Measurements from ENCODE around the gene MAPK13.
"Not testable (repeated sequence)": the region's sequence is repeated elsewhere in the genome, so short reads cannot be mapped to it uniquely, and the experiment has no call there.

MAPK13 gene

DNA sequence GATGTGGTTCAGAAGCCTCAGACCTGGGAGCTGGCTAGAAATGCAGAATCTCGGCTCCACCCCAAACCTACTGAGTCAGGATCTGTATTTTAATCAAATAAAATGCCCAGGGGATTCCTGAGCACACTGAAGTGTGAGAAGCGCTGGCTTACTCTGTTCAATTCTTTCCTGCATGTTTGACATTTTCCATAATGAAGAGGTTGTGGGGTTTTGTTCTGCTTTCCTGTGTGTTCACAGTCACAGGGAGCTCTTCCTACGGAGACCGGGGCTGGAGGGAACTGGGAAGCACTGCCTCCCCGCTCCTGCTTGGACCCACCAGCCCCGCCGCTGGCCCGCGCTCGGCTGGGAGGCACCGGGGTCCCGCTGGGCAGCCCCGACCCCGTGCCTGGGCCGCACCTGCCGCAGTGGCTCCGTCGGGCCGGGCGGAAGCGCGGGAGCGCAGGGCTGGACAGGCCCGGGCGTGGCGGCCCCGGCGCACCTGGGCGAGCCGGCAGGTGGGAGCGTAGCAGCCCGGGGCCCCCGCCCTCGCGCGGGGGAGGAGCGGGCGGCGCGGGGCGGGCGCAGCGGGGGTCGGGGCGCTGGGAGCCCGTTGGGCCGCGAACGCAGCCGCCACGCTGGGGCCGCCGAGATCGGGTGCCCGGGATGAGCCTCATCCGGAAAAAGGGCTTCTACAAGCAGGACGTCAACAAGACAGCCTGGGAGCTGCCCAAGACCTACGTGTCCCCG is at the start of gene MAPK13:
MAPK13 (plus strand) TSS at position 573 of the 726 bp plus-strand sequence; CDS start at position 643, 70 bp downstream.
- peak; percentile 76 for DNase-seq

DNA sequence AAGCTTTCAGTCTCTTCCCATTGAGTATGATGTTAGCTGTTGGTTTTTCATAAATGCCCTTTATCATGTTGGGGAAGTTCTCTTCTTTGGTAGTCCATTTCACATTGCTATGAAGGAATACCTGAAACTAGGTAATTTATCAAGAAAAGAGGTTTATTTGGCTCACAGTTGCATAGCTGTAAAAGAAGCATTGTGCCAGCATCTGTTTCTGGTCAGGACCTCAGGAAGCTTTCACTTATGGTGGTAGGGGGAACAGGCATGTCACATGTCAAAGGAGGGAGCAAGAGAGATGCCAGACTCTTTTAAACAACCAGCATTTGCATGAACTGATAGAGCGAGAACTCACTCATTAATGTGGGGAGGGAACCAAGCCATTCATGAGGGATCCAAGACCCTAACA is 48.0 kb upstream of the MAPK13 start:
- no peak for DNase-seq

DNA sequence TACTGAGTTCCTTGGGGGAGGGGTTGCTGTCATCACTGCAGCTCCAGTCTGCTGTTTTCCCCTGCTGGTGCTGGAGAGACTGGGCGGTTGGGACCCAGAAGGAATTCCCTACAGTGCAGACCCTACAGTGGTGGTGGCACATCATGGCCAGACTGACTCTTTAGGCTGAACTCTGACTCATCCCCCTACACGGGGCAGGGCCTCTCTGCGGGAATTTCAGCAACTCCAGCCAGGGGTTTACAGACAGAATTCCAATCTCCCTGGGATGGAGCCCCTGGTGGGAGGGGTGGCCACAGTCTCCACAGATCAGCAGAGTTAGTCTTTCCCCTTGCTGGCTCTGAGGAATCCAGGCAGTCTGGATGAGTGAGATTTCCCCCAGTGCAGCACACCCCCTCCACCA is 46.9 kb upstream of the MAPK13 start:
- DNase-seq, result no peak

DNA sequence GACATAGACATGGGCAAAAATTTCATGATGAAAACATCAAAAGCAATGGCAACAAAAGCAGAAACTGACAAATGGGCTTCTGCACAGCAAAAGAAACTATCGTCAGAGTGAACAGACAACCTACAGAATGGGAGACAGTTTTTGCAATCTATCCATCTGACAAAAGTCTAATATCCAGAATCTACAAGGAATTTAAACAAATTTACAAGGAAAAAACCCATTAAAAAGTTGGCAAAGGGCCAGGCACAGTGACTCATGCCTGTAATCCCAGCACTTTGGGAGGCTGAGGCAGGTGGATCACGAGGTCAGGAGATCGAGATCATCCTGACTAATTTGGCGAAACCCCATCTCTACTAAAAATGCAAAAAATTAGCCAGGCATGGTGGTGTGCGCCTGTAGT is 42.1 kb upstream of the MAPK13 start:
- DNase-seq, result not testable (repeated sequence)

DNA sequence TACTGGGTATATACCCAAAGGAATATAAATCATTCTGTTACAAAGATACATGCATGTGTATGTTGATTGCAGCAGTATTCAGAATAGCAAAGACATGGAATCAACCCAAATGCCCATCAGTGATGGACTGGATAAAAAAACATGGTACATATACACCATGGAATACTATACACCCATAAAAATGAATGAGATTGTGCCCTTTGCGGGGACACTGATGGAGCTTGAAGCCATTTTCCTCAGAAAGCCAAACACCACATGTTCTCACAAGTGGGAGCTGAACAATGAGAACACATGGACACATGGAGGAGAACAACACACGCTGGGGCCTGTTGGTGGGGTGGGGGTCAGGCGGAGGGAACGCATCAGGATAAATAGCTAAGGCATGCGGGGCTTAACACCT is 41.3 kb upstream of the MAPK13 start:
- DNase-seq, result no peak

DNA sequence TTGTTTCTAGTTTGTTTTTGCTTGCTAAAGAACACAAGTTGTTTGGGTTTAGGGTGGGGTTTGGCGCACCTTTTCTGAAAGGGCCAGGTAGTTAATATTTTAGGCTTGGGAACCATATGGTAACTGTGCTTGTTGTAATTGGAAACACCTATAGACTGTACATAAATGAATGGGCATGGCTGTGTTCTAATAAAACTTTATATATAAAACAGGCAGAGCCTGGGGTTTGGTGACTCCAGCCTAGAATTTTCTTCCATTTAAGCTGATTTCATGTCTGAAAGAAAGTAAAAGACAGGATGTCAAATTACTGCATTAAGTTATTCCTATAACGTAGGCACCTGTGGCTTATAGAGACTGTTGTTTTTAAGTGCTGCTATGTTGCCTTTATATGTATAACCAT is 36.1 kb upstream of the MAPK13 start:
- DNase-seq, result no peak

DNA sequence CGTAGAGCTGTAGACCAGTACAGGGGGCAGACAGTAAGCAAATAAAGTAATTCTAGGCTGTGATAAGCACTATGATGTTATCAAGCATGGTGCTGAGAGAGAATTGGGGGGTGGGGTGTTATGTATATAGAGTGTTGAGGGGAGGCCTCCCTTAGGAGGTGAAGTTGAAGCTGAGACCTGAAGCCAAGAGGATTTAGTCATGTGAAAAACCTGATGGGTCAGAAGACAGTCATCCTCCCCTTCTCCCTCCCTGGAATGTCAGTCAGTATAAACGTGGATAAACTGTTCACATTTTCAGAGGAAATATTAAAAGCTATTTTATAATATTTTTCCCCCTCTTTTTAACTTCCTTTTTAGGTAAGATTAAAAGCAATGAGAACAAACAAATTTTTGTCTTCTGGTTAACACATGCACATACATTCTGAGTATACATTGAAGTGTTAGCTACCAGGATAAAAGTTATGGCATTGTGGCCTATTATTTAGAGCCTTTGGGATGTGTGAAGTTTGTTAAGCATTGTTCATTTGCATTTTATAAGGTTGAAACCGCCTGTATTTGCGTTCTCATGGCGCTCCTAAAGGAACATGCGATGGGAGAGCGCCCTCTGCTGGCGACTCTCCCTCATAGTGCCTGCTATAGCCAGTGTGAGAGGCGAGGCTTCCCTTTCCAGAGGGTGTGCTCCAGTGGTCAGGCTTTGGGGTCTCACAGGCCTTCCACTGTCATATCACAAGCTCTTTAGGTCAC is 35.4 kb upstream of the MAPK13 start:
- DNase-seq, result peak; percentile 46

DNA sequence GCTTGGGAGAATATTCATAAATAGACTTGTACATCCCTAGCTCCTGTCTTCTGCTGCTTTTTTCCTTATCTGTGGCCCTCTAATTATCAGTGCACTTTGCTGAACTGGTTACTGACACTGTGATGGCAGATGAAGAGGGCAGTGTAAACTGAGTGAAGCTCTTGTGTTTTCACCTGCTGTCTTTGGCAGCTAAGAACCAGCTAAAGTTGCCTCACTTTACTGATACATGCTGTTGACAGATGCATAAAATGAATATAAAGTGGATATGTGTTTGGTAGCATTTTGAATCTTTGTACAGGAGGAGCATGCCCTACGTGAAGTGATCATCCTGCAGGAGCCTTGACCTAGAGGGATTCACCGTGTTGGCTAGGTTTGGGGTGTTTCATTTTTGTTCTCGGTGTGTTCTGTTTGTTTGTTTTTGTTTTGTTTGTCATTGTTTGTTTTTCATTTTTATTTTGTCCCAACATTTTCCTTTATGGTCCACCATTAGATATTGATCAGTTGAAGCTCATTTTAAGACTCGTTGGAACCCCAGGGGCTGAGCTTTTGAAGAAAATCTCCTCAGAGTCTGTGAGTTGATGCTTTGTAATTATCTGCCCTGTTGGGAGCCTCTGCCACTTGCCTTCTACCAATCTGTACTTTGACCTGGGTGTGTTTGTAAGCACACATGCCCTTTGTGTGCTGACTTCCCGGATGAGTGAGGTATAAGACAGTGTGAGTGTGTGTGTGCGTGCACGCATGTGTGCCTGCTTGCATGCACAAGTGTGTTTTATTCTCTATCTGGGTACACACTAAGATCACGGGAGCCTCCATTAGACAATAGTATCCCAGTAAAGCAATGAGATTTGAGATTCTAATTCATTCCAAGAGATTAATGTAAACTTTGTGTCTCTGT is 34.6 kb upstream of the MAPK13 start:
- DNase-seq, result no peak

DNA sequence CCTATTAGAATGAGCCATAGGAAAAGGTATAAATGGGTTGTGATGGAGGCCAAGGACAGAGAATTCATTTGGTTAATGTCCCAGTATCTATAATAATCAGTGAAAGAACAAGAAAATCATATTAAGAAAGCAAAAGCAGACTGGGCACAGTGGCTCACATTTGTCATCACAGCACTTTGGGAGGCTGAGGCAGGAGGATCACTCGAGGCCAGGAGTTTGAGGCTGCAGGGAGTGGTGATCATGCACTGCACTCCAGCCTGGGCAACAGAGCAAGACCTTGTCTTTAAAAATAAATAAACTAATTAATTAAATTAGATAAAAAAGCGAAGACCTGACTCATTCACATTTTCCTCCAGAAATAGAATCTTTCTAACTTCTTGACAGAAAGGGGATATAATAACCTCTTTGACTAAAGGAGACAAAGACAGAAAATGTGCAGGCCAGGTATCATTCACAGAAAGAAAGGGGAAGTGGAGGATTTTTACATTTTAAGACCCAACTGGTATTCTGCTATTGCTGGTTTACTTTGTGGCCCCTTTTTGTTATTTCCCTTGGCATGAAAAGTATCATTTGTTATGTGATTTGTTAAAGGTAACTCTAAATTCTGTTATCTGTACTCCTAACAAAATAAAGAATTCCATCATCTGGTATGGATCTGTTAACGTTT is 31.9 kb upstream of the MAPK13 start:
- DNase-seq, result no peak

DNA sequence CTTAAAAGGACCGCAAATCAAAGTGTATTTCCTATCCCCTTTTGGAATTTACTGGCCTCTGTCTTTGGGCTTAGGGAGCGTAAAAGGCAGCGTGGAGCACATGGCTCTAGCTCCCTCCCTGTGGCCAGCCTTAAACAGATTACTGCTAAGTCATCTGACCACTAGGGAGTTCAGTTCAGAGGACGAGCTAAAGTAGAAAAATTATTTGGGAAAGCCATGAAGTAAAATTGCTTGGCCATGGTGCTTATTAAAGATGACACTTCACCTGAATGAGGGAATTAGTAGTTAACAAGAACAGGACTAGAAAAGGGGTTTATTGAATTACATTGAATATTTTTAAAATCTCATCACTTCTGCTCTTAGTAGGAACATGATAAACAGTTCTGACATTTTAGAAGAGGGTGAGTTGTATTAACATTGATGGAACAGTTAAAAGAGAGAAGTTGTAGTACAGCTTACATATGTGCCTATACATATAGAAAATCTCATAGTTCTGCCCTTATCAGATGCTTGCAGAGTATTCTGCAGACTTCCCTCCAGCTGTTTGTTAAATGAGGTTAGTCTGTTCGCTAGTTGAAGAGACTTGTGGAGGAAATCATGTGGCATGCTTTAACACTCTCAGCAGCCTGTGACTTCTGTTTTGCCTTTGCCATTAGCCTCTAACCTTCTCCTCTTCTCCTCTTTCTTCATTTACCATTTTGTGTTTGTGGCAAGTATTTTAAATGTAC is 31.2 kb upstream of the MAPK13 start:
- DNase-seq, result no peak

DNA sequence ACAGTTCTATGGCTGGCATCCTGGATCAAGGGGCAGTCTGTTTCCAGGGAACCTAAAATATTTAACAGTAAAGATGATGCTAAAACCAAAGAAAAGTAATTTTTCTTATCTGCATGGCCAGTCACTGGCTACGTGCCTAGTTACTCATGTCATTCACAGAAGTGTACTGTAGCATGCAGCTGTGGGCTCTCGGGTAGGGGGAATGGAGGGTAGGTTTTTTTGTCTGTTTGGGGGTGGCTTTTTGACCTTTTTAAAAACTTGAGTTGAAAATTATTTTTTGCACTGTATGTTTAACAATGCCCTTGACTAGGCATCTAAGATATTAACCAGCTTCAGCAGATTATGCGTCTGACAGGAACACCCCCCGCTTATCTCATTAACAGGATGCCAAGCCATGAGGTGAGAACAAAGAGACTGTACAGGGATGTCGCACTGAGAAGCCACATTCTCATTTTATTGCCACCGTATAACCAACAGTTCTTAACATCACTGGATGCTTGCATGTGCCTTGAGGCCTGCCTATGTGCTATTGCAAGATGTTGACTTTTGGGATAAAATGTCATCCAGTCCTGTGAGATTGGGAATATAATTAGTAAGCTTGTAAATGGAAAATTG is 30.3 kb upstream of the MAPK13 start:
- DNase-seq, result no peak

DNA sequence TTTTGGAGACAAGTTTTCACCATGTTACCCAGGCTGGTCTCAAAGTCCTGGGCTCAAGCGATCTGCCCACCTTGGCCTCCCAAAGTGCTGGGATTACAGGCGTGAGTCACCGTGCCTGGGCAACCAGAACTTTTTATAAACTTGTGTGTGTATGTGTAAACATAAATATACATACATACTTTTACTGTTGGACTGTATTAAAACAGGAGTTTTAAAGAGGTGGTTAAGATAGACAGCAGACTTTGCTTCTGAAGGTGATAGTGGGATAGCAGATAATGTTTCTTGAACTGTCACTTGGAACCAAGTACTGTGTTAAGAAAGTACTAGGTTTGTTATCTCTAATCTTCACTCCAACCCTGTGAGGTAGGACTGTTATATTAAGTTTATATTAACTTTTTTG is 28.6 kb upstream of the MAPK13 start:
- DNase-seq, result no peak

DNA sequence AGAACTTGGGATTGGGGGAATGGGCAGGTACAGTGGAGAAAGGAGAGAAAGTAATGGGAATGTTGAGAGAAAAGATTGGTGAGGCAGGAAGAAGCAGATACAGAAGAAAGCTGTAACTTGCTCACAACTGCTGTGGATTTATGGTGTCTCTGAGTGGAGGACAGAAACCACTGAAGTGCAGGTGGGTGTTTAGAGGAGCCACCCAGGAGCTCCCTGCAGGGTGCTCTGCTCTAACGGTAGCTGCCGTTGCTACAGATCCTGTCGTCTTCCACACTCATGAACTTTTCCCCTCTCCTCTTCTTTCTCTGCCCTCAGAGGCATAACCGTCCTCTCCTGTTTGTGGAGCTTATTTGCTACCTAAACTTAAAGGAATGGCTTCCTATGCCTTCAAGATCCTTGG is 27.5 kb upstream of the MAPK13 start:
- DNase-seq, result no peak

DNA sequence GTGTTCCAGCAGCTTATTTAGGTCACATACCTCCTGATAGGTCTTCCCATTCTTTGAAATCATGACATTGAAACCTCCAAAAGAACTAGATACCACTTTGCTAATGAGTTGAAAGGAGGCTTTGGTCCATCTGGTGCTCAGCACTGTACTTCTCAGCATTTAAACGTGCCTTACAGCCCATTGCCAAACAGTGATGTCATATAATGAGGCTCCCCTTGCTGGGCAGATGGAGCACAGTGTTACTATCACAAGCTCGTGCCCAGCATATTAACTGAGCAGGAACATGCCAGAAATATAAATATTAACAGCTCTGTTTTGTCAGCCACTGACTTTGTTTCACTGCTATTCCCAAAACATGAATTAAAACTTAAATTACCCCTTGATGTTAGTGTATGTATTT is 25.5 kb upstream of the MAPK13 start:
- peak; percentile 43 for DNase-seq

DNA sequence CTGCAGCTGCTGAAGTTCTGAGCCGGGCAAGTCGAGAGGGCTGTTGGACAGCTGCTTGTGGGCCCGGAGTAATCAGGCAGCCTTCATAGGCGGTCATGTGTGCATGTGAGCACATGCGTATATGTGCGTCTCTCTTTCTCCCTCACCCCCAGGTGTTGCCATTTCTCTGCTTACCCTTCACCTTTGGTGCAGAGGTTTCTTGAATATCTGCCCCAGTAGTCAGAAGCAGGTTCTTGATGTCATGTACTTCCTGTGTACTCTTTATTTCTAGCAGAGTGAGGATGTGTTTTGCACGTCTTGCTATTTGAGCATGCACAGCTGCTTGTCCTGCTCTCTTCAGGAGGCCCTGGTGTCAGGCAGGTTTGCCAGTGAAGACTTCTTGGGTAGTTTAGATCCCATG is 21.2 kb upstream of the MAPK13 start:
- DNase-seq, result no peak

DNA sequence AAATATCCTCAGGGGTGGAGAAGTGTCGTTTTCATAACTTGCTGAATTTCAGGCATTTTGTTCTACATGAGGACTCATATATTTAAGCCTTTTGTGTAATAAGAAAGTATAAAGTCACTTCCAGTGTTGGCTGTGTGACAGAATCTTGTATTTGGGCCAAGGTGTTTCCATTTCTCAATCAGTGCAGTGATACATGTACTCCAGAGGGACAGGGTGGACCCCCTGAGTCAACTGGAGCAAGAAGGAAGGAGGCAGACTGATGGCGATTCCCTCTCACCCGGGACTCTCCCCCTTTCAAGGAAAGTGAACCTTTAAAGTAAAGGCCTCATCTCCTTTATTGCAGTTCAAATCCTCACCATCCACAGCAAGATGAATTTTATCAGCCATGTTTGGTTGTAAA is 20.3 kb upstream of the MAPK13 start:
- no peak for DNase-seq

DNA sequence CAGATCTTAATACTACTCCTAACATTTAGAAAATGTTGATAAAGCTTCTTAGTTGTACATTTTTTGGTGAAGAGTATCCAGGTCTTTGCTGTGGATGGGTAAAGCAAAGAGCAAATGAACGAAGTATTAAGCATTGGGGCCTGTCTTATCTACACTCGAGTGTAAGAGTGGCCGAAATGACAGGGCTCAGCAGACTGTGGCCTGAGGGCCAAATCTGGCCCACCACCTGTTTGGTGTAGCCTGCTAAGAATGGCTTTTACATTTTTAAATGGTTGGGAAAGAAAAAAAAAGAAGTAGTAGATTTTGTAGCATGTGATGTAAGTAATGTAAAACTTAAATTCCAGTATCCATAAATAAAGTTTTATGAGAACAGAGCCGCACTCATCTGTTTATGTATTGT is 19.4 kb upstream of the MAPK13 start:
- DNase-seq, result no peak

DNA sequence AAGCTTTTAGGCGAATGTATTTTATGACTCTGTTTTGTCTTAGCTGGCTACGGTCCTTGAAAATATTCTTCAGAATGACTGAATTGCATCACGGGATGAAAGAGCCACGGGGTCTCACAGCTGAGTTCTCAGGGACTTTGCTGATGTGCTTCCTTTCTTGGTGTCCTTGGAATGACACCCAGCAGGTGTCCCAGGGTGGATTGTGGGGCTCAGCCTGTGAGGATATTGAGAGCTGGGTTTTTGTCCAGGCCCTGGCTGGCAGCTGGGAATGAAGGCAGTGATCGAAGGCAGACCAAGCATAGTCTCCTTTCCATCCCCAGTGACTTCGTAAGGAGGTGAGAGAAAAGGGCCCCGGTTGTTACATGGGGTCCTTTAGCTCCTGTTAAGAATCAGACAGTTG is 18.8 kb upstream of the MAPK13 start:
- no peak for DNase-seq

DNA sequence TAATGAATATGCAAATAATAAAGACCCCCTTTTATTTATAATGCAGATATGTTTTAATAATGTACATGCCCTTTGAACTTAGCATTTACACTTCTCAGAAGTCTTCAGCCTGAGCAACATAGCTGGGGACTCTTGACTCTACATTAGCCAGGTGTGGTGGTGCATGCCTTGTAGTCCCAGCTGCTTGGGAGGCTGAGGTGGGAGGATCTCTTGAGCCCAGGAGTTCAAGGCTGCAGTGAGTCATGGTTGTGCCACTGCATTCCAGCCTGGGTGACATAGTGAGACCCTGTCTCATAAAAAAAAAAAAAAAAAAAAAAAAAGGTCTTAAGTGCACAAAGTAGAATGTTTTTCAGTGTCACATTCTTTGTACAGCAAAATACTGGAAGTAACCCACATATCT is 17.3 kb upstream of the MAPK13 start:
- no peak for DNase-seq

DNA sequence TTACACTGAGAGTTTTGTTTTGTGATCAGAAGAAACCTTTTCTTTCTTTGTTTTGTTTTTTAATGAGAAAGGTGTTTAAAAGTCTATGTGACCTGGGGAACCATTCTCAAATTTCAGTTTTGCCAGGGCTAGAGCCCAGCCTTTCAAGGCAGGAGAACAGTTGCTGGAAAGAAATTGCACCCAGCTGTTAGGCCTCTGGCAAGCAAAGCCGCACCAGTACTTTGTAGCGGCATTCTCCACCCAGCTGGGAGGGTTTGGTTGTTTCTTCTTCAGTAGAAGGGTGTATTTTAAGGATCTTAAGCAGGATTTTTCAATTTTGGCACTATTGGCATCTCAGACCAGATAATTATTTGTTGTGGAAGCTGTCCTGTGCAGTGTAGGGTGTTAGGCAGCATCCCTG is 16.6 kb upstream of the MAPK13 start:
- DNase-seq, result no peak

DNA sequence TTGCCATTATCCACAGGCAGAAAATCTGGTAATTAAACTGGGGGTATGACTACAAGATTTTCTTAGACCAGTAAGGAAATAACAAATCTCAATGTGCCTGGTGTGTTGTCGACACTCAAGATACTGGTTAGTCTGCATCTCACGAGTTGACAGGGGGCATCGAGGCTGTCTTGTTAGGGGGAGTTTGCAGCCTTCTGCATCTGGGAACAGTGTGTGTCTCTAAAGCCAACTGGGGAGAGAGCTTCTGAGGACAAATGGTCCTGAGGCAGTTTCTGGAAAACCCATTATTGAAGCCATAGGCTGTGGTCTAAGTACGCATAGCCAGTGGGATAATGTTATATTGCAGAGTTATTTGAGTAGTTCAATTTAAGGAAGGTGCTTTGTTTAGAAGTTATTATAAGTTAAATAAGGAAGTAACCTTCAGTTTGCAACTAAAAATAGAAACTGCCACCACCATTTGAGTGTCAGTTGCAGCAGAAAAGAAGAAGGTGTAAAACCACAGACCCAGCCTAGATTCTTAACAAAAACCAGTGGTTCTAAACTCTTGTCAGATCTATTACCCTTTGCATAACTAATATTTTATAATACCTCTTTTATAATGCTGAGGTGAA is 15.4 kb upstream of the MAPK13 start:
- DNase-seq, result no peak
